CD1c-positive myeloid dendritic cell (primary cell): ENCODE results near the gene CELSR3.
A peak's percentile ranks its signal among the peaks of the same experiment; 100 is the strongest.

Experiments used
- DNase-seq: peaks from one replicate; pipeline ENCODE4 v3.0.0-alpha.2; 2016; ENCODE audit errors: extremely low spot score

CELSR3 gene, protein sequence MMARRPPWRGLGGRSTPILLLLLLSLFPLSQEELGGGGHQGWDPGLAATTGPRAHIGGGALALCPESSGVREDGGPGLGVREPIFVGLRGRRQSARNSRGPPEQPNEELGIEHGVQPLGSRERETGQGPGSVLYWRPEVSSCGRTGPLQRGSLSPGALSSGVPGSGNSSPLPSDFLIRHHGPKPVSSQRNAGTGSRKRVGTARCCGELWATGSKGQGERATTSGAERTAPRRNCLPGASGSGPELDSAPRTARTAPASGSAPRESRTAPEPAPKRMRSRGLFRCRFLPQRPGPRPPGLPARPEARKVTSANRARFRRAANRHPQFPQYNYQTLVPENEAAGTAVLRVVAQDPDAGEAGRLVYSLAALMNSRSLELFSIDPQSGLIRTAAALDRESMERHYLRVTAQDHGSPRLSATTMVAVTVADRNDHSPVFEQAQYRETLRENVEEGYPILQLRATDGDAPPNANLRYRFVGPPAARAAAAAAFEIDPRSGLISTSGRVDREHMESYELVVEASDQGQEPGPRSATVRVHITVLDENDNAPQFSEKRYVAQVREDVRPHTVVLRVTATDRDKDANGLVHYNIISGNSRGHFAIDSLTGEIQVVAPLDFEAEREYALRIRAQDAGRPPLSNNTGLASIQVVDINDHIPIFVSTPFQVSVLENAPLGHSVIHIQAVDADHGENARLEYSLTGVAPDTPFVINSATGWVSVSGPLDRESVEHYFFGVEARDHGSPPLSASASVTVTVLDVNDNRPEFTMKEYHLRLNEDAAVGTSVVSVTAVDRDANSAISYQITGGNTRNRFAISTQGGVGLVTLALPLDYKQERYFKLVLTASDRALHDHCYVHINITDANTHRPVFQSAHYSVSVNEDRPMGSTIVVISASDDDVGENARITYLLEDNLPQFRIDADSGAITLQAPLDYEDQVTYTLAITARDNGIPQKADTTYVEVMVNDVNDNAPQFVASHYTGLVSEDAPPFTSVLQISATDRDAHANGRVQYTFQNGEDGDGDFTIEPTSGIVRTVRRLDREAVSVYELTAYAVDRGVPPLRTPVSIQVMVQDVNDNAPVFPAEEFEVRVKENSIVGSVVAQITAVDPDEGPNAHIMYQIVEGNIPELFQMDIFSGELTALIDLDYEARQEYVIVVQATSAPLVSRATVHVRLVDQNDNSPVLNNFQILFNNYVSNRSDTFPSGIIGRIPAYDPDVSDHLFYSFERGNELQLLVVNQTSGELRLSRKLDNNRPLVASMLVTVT (N-terminal part only)

DNA sequence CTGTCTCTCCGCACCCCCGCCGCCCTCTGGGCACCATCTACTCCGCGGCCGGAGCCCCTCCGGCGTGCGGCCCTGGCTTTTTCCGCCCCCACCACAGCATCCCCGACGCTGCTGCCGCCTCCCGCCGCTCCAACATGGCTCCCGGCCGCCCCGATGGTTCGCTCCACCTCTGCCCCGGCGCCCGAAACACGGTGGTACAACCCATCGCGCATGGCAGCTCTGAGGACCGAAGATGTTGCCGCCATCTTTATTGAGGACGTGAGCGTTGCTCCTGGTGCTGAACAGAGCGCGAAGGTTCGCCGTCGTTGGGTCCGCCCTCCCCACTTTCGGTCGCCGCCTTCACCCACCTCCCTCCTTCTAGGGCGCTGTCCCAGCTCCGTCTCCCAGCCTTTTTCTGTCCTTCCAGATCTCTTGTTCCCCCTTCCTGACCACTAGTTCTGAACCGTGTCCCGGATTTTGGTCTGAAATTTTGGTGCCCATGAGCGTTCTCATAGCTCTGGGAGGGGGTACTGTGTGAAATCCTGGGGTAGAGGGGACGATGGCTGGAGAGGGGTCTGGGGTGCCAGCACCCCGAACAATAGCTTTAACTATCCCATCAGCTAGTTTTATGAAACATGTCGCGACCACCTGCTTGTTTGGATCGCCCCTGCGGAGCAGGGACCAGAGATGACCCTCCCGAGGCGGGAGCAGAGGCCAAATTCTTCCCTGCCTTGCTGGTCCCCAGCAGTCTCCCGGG, at the start of gene CELSR3:
CELSR3 (minus strand) TSS at position 134 of the 736 bp plus-strand sequence. CDS start 252 bp downstream, outside the sequence.
- peak; percentile 70 for DNase-seq

DNA sequence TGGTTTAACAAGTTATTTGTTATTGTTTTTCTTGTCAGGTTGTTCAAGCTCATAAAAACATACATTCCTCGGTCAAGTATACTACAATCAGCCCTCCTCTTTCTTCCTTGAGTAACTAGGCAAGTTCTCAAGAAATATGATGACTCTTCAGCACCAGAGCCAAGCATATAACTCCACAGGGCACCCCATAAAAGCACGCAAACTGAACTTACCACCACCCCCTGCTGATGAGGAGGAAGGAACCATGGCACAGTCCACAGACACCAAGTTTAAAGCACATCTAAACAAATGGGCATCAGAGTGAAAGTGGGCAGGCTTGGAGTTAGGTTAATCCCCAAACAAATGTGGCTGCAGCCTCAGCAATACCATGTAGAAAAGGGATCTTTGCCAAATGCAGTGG, 49.0 kb upstream of the CELSR3 start:
- no peak for DNase-seq

DNA sequence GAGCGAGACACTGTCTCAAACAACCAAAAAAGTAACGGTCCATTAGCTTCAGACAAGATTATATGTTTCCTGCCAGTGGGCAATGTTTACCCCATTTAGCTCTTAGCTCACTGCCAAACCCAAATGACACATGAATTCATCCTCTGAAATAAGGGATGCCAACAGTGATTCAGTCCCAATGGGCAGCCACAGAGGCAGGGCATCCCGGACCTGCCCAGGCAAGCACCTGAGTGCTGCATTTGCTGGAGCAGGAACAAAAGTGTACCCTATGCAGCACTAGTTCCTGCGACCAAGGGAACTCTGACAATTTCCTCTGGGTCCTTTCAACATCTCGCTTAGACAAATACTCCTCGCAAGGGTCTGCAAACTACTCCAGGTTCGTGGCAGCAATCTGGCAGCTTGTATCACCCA, 46.4 kb upstream of the CELSR3 start:
- no peak for DNase-seq

DNA sequence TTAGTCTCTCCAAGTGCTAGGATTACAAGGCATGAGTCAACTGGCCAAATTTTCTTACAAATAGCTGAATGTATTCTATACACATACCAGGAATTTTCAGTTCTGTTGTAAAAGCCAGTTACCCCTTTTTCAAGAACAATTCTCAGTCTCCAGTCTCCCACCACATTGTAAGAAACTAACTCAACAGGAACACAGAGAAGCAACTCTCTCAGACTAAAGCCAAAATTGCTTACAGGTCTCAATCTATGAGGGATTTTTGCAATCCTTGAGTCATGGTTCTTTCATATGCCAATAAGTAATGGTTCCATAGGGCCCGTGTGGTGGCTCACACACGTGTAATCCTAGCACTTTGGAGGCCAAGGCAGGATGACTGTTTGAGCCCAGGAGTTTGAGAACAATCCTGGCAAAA, 45.8 kb upstream of the CELSR3 start:
- DNase-seq, result peak; percentile 10

DNA sequence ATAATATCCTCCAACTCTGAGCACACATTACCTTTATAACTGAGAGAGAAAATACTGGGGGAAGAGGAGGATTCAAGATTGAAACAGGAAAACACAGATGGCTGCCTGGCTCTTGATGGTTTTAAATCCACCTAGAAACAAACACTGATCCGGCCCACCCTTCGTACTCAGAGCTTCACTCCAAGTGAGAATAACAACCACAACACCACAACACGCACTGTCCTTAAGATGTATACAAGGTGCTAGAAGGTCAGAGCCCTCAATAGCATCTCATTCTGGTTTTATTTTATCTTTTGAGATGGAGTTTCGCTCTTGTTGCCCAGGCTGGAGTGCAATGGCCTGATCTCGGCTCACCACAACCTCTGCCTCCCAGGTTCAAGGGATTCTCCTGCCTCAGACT, 44.5 kb upstream of the CELSR3 start:
- DNase-seq, result no peak

DNA sequence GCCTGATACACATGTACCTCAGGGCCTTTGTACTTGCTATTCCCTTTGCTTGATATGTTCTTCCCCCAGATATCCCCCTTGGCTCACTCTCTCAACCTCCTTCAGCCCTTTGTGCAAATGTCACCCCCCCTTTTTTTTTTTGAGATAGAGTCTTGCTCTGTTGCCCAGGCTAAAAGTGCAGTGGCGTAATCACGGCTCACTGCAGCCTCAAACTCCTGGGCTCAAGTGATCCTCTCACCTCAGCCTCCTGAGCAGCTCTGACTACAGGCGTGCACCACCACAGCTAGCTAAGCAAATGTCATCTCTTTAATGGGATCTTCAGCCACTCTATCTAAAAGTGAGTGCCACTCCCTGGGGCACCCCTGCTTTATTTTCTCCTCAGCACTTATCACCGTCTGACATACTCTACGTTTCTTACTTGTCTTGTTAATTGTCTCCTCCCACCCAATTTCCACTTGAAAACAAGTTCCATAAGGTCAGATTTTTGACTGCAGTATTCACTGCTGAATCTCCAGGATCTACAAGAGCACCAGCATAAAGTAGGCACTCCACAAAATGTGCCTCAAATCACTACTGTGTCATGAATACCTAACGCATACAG, 39.7 kb upstream of the CELSR3 start:
- no peak for DNase-seq

DNA sequence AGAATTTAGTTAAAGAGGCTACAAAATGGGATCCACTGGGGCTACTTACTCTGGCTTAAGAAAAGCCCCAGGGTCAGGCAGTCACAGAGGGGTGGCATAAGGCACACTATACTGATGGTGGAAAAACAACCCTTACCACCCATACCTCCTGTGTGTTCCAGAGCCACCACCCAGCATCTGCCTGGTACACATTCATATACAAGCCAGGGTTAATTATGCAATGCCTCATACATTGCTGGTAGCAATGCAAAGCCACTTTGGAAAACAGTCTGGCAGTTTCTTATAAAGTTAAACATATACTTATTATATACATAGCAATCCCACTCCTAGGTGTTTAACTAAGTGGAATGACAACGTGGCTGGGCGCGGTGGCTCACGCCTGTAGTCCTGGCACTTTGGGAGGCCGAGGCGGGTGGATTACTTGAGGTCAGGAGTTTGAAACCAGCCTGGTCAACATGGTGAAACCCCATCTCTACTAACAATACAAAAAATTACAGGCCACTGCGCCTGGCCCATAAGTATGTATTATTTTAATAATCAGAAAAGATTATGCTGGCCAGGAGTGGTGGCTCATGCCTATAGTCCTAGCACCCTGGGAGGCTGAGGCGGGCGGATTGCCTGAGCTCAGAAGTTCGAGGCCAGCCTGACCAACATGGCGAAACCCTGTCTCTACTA, 38.2 kb upstream of the CELSR3 start:
- no peak for DNase-seq

DNA sequence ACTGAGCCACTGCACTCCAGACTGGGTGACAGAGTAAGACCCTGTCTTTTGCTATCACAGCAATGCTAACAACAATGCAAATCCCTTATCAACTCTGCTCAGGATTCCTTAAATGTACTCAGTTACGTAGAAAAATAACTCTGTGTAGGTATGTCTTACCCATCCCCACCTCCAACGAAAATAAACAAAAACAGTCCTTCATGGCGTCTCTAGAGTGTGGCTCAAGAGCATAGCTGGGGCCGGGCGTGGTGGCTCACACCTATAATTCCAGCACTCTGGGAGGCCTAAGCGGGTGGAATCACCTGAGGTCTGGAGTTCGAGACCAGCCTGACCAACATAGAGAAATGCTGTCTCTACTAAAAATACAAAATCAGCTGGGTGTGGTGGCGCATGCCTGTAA, 36.2 kb upstream of the CELSR3 start:
- DNase-seq, result no peak

DNA sequence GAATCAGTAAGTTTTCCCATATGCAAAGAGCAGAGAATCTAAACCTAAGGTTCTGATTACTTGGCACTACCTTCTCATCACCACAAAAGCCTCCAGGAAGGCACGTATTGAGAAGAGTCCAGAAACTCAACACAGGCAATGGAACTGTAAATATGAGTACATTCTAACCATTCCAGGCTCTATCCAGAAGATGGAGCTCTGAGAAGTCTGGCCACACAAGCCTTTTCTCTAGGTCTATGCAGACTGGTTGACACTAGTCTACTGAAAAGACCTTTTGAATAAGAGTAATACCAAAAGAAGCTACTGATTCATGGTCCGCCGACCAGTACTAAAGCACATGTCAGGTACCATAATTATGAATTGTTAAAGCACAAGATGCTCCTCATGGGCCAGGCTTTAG, 35.3 kb upstream of the CELSR3 start:
- no peak for DNase-seq

DNA sequence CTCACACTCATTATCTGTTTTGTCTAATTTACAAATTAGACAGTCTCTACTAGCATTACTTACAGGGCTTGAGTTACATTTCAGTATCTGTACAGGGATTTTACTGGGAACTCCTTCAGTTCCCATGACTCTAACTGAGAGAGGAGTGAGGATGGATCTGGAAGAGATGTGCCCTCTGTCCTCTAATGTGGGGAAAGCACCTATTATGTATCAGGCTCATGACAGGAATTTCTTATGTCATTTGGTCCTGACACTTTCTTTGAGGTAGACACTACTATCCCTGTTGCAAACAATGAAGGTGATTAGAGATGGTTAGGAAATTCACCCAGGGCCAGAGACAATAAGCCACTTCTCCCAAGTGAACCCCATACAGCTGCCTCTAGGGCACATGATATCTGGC, 33.9 kb upstream of the CELSR3 start:
- no peak for DNase-seq

DNA sequence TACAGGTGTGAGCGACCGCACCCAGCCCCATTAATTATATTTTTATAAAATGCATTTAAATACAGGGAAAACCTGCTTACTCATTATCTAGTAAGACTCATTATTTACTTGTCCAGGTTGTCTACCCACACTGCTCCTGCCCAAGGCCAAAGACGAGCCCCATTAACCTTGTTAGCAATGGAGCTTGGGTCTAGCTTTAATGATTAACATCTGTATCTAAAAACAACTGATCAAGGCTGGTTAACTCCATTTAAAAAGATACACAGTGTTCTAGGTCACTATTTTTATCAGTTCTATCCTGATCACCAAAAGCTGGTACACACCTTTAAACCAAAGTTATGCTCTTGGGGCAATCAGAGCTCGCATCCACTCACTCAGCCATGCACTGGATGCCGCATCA, 33.5 kb upstream of the CELSR3 start:
- no peak for DNase-seq

DNA sequence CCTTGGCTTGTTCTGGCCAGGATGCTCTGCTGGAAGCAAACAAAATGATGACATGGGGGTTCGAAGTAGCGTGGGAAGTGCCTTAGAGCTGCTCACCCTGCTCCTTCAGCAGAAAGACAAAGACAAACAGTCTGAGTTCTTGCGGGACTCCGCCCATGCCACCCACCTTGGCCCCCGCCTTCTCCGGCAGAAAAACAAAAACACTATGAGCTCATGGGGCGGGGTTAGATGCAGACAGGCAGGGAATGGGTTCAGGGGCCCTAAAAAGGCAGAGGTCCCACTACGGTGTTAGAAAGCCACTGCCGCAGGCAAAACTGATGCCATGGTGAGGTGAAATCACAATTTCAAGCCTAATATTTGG, 32.7 kb upstream of the CELSR3 start:
- DNase-seq, result no peak

DNA sequence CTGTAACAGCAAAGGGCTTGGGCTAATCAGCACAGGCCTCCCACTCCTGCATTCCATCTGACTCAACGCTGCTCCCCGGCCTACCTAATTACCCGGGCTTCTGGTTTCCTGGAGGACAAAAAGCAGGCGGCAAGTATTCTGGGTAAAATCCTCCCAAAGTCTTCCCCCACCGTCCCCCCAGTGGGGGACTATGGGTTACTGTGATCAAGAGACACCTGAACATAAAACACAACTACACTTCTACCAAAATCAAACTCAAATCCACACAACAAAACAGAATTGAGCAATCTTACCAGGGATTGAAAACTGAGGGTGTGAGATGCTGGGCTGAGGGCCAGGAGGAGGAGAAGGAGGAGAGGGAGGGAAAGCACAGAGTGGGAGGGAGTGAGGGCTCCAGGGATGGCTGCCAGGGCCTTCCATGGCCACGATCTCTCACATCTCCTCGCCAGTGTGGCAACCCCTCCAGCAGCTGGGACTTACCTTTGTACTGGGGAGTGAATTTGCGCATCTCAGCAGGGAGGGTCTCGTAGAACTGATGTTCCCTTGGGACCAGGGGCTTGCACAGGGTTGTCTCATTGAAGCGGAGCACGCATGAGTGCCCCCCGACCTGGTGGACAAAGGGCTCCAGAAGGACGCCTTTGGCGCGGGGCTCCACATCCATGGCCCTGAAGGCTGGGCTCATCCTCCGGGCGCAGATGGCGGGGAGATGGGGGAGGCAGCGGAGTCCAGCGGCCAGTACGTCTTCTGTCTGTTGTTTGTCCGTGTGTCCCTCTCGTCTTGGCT, 32.1 kb upstream of the CELSR3 start:
- no peak for DNase-seq

DNA sequence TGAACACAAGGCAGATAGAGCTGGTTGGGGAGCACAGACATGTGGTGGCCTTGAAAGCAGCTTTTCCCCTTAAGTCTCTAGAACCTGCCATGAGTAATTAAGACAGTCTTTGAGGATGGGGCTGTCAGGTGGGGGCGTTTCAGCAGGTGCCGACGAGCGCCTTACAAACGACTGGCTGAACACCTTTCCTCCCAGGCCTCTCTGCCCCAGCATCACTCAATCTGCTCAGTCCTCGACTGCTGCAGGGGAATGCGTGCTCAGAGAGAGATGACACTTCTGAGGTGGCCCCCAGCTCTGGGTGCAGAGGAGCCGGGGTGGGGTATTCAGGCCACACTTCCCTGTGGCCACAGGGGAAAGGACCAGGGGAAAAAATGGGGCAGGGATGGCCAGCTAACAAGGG, 31.1 kb upstream of the CELSR3 start:
- no peak for DNase-seq

DNA sequence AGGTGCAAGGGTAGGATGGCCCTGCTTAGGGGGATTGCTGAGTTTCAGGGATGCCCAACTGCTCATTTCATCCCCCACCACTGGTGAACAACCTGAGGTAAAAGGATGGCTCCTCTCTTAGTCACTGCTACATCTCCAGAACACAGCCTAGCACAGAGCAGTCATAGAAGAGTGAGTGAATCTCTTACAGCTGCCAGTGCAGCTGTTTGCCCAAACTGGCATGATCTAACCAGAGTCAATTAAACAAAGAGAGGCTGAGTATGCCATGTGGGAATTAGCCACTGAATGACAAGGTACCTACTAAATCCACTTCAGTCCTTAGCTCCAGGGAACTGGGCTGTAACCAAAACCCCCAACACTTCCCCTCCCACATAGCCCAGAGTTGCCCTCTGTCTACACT, 29.9 kb upstream of the CELSR3 start:
- DNase-seq, result no peak

DNA sequence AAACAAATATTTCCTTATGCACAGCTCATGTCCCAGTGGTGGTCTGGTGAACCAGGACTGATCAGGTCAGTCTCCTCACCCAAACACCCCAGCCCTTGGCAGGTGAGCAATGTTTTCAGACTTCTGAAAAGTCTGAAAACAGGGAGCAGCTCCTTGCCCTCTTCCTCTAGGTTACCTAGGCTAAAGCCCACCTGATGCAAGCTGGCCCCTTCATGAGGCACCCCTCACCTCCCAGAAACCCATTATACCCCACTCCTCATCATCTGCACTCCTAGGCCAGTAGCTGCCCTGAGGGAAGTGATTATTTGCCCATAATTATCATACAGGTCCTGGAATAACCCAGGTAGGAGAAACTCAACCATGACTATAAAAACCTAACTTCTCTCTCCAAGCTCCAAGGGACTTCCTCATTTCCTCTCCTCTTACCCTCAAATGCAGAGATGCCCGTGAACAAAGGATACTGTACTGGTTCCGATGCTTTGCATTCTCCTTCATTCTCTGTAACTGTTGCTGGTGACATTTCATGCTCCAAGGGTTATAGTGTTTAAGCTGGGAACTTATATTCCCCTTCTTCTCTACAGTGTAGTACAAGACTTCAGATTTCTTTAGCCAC, 28.3 kb upstream of the CELSR3 start:
- no peak for DNase-seq

DNA sequence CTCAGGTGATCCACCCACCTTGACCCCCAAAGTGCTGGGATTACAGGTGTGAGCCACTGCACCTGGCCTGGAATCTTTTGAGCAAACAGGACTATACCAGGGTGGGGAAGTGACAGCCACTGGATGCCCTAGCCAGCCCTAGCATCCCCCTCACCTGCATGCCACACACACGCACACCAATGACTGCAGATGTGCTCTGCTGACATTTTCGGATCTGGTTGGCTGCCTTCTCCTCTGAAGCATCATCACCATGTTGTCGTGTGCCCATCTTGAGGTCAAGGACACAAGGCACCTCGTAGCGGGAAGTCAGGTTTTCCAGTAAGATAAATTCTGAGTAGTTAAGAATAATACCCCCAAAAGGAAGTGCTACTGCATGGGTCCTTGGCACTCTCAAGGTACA, 26.7 kb upstream of the CELSR3 start:
- no peak for DNase-seq

DNA sequence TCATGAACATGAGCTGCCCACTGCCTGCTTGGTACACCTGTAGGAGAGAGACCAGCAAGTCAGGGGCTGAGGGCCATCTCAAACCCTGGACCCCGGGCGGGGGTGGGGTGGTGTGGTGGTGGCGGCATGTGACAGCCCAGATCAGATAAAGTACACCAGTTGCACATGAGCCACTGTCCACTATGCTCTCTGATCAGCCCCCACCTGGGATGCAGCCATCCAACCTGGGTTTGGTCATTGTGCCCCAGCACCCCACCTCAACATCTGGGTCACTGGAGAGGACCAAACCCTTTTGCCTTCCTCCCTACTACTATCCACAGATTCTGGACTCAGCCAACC, 26.0 kb upstream of the CELSR3 start:
- DNase-seq, result no peak

DNA sequence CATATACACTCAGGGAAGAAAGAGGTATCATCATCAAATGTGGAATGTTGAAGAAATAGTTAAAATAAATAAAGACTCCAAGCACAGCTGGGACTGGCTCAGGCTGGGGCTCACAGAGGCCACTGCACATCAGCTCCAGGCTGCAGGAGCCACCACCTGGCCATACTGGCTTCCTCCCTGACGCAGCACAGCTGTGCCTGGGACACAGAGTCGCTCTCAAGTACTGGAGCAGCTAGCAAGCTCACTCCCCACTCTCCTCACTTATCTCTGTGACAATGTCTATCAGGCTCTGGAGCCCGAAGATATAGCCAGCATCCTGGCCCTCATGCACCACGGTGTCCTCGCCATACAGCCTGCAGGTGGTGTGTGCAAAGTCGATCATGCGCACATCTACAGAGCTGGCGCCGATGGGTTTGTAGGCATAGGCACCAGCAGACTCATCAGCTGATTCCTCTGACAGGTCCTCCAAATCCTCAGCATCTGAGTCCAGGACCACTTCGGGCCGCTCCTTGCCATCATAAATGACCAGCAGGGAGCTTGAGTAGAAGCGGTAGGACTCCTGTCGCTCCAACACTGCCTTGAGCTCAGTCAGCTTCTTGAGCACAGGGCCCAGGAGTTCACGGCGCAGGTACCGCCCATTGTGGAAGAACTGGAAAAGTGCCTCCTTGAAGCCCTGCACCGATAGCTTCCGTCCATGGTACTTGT, 25.5 kb upstream of the CELSR3 start:
- no peak for DNase-seq
